Measurements from ENCODE around the gene TNRC6C.

GRCh38 chr17:77948690-77949114 lies 9.8 kb upstream of the TNRC6C start:
- no peak for TF ChIP-seq CTCF (conservative IDR thresholded peaks at IDR 0.05; ENCODE audit: low read depth in 2 of 2)
- no peak for TF ChIP-seq EZH2 (IDR thresholded peaks at IDR 0.05; ENCODE audit: low read depth, unreplicated experiment)
- TF ChIP-seq REST (IDR thresholded peaks at IDR 0.05; ENCODE audit: unreplicated experiment) = no peak

Data from GM23338 (cell line).